AG10803 (cell line): ENCODE results near the gene HDGF.
A peak's percentile ranks its signal among the peaks of the same experiment; 100 is the strongest.

Experiments used
- DNase-seq: peaks from one replicate; pipeline ENCODE4 v3.0.0; 2010; ENCODE audit warnings: low read depth
- H3K4me3 ChIP-seq: 2 replicates; pipeline ENCODE4 v1.5.1; 2011; ENCODE audit warnings: mild to moderate bottlenecking, low read length, control low read depth
- CTCF ChIP-seq: conservative IDR thresholded peaks from 2 replicates; pipeline ENCODE4 v1.5.1; 2011; ENCODE audit warnings: mild to moderate bottlenecking, low read length, control low read depth, inconsistent platforms

Gene HDGF

GRCh38 chr1:156728599-156729462, 22.6 kb downstream of the HDGF start, which contains the start of gene ISG20L2:
Gene ISG20L2, minus strand, starts transcription at chr1:156728766. Its CDS starts 1,114 bp downstream, at chr1:156727652.
- peak within 1 kb of the TSS; percentile 100 for H3K4me3 ChIP-seq
- DNase-seq = peak; percentile 97
- TF ChIP-seq CTCF = 0 out of 2 replicates have a peak, but pooled peaks have one; percentile 9

DNA sequence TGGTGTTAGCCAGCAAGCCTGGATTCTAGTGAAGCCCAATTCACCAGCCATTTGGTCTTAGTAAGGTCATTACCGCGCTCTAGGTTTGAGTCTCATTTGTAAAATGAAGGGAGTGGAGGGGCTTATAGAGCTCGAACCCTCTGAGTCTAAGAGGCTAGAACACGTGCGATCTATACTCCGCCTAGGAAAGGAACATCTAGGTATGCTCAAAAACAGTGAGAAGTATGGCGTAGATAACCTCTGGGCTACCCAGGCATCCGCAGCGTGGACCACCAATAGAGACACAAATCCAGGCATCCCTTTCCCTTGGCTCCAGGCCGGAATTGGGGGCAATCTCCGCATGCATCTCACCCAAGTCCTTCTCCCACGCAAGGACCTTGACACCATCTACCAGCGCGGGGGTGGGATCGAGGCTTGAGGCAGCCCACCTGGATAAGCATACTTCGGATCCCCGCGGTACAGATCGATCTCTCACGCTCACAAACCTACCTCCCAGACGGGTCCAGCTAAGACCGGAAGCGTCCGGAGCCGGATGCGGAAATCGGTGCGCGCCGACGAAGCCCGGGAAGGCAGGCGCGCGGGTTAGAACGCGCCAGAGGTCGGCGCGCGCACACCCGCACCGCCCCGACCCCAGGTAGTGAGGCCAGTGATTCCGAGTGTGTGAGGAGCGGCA, 23.4 kb downstream of the HDGF start, which contains the start of gene METTL25B:
Gene METTL25B, plus strand, starts transcription at position 544 of the 673 bp plus-strand sequence. CDS start 636 bp downstream, outside the sequence.
- no peak for TF ChIP-seq CTCF
- peak; percentile 75 for DNase-seq
- H3K4me3 ChIP-seq = peak within 1 kb of the TSS; percentile 100

DNA sequence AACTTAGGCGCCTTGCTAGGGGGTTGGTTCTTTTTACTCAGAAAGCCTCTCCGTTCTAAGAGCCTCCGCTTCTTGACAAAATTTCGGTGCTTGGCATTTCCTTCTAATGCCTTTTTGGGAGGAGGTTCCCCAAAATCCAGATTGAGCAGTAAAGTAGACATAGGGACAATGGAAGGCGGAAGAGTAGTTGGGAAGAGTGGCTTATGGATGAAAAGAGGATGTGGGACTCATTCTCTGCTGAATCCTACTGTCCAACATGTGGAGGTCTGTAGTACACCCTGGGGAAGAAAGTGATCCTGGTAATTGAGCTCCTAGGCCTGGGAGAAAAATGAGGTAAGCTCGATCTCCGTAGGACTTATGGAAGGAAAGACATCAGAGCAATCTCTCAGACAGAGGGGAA, 24.0 kb downstream of the HDGF start:
- no peak for TF ChIP-seq CTCF
- H3K4me3 ChIP-seq = peak overlapping the region; percentile 100
- DNase-seq = no peak

DNA sequence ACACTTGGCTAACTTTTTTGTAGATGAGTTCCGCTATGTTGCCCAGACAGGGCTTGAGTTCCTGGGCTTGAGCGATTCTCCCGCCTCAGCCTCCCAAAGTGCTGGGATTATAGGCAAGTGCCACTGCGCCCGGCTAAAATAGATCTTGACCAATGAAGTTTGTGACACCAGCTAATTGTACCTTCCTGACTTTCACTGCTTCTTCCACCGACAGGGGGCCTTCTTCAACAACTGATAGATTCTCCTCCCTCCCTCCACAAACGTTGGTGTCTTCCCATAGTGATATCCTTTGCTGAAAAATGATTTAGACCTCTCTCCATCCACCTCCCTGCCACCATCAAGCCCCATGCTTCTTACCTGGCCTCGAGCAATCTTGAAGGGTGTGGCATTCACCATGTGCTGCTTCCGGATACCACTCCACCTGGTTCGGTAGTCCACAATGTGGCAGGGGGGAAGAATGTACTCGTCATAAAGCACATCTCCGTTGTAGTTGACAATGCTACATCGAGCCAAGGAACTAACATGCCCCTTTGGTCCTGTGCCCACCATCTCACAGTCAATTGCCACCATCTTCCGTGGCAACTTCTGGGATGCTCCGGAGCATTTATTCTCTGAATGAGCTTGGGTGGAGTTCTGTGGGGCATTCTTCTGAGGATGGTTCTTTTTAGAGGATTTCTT, 24.8 kb downstream of the HDGF start:
- DNase-seq = peak; percentile 74
- peak overlapping the region; percentile 100 for H3K4me3 ChIP-seq
- peak; percentile 80 for TF ChIP-seq CTCF

DNA sequence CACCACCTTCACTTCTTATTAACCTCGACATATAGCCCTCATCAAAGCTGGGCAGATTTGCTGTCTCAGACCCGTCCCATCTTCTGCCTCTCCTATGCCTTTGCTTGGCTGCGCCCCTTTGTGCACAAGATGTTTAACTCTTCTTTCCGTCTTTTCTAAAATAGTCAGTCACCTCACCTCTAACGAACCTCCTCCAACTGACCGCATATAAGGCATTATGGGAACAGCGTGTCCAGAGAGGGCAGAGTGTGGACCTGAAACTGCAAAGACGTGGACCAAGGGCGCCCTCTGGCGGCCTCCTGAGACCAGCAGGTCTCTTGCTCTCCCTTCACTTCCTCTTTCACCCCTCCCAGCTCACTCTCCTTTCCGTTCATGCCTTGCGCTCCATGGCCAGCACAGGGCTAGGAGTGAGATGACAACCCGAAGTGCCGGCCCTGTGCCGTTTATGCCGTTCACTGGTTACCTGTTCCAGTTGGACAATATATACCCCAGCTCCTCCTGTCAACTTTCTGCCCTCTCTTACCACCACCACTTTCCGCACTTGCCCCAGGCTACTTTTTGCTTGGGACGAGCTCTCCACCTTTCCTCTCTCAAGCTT, 25.7 kb downstream of the HDGF start:
- TF ChIP-seq CTCF = peak; percentile 98
- peak; percentile 86 for DNase-seq
- peak overlapping the region; percentile 100 for H3K4me3 ChIP-seq

- DNase-seq = no peak
- TF ChIP-seq CTCF = no peak
- no peak overlapping the region for H3K4me3 ChIP-seq
Measured at GRCh38 chr1:156721535-156721934, 29.9 kb downstream of the HDGF start.
